GM18907 (cell line): Measurements from ENCODE around the gene RPP40.

Experiments used
- ATAC-seq: cut with Tn5 transposase; IDR thresholded peaks from one replicate; pipeline ENCODE4 v1.9.1; 2021; ENCODE audit warnings: mild to moderate bottlenecking, moderate library complexity; ENCODE audit not compliant: unreplicated experiment

The RPP40 gene

DNA sequence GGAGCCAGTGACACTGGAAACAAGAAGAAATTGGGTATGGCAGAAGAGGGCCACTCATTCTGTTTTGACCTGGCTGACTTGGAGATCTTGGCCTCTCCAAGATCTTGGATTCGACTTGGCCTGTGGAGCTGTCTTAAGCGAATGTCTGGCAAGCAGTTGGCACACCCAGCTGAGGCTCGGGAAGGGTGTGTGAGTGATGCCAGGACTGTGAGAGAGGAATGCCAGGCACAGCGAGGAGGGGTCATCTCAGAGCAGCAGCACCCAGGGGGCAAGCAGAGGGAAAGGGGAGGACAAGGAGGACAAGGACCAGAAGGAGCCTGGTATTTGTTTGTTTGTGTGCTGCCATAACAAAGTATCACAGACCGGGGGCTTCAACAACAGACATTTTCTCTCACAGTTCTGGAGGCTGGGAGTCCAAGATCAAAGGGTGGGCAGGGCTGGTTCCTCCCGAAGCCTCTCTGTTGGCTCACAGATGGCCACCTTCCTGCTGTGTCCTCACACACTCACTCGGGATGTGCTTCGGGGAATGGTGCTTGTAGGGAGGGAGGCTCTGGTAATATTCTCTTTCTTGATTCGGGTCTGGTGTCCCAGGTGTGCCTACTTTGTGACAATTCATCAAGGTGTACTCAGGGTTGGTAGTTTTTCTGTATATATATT is 33.0 kb downstream of the RPP40 start:
- no peak for ATAC-seq

DNA sequence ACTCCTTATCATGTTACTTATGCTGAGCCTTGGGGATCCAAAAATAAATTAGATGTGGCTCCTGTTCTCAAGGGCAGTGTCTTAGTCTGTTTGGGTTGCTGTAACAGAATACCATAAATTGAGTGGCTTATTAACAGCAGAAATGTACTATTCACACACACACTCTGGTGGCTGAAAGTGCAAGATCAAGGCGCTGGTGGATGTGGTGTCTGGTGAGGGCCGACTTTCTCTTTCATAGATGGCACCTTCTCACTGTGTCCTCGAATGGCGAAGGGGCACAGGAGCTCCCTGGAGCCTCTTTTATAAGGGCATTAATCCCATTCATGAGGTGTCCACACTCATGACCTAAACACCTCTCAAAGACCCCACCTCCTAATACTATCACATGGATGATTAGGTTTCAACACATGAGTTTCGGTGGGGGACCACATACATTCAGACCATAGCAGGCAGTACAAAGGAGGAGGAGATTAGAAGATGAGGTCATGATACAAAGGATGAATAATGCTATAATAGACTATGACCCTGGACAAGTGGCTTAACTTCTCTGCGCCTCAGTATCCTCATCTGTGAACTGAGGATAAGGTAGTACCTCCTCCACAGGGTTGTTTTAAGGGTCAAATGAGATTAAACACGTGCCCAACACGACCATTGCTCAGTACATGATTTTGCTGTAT is 34.1 kb downstream of the RPP40 start:
- no peak for ATAC-seq

DNA sequence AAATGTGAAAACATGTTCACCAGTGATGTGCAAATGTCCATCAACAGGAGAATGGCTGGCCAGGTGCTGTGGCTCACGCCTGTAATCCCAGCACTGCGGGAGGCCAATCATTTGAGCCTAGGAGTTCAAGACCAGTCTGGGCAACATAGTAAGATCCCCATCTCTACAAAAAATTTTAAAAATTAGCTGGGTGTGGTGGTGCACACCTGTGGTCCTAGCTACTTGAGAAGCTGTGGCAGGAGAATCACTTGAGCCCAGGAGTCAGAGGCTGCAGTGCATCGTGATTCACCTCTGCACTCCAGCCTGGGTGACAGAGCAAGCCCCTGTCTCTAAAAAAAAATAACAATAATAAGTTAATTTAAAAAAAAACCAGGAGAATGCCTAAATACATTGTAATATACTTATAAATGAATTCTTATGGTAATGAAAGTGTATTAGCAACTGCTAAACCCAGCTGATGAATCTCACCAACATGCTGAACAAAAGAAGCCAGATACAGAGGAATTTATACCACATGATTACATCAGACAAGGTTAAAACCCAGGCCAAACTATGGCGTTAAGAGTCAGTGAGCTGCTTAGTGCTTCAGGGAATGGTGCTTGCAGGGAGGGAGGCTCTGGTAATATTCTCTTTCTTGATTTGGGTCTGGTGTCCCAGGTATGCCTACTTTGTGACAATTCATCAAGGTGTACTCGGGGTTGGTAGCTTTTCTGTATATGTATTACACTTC is 36.4 kb downstream of the RPP40 start:
- no peak for ATAC-seq

DNA sequence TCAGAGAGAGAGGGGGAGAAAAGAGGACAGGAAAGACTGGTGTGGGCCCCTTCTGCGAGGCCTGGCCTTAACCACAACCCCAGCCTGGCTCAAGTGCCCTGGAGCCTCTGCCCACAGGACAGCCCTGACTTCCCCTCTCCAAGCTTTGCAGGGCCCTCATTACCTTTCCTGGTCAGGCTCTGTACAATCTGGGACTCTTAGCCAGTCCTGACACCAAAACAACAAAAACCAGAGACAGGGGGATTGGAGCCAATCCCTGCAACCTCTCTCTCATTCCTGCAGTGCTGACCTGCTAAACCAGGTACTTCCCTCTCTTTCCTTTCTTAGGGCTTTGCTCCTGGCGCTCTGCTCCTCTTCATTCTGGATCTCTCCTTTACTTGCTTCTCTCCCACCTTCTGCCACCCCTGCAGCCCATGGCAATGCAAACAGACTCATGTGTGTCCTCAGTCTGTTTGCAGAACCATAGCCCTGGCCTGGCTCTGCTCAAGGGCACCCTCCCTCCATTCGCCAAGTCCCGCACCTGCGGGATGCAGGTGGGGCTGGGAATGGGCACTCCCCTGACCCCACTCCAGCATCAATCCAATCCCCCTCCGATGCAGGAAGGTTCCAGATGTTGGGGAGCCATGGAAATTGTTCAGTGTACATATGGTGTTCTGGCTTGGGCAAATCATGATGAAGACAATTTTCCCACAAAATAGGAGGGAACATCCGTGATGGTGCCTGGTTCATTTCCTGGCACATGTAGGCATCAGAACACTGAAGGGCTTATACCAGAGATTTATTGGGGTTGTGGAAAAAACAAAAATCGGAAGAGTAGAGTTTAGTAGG is 38.1 kb downstream of the RPP40 start:
- no peak for ATAC-seq

DNA sequence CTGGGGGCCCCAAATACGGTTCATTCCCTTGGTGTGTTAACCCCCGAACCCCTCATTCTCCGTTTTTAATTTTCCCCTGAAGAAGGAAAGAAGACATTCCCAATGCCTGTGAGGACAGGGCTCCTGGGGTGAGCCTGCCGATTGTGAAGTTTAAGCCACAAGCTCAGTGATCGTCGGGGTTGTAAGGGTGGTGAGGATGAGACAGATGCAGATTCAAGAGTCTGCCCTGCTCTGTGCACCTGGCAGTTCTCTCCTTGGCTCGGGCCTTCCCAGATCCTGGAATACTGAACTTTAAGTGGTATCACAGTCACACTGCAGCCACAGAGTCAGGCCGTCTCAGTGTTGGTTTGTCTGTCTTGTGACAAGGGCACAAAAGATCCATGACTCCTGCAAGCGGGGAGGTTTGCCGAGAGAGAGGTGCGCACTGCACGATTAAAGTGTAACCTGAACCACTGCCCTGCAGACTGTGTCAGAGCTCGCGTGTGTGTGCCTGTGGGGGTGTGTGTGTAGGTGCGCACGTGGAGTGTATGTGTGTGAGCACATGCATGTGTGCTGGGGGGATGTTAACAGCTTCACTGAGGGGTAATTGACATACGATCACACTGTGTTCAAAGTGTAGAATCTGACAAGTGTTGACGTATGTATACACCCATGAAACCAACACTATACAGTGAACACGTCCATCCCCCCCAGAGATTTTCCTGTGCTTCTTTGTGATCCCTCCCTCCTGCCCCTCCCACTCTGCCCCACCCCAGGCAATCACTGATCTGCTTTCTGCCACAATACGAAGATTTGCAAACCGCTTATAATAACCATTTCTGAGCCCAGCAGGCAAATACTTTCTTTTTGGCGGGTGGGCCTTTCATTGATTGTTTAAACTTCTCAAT is 38.9 kb downstream of the RPP40 start:
- no peak for ATAC-seq

DNA sequence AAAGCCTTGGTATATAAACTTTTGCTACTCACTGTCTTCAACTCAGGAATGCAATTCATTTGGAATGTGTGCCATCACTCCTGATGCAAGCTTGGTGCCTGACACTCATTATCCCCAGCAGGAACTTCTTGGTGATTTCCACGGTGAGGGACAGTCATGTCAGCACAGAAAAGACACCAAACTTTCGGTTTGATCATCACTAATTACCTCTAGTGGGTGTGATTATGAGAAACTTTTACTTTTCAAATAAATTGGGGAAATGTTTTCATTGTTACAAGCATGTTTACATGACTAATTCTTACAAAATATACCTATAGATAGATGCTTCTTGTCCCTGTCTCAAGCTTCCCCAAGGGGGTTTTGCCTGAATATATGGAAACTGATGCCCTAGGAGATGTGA is 40.9 kb downstream of the RPP40 start:
- no peak for ATAC-seq

DNA sequence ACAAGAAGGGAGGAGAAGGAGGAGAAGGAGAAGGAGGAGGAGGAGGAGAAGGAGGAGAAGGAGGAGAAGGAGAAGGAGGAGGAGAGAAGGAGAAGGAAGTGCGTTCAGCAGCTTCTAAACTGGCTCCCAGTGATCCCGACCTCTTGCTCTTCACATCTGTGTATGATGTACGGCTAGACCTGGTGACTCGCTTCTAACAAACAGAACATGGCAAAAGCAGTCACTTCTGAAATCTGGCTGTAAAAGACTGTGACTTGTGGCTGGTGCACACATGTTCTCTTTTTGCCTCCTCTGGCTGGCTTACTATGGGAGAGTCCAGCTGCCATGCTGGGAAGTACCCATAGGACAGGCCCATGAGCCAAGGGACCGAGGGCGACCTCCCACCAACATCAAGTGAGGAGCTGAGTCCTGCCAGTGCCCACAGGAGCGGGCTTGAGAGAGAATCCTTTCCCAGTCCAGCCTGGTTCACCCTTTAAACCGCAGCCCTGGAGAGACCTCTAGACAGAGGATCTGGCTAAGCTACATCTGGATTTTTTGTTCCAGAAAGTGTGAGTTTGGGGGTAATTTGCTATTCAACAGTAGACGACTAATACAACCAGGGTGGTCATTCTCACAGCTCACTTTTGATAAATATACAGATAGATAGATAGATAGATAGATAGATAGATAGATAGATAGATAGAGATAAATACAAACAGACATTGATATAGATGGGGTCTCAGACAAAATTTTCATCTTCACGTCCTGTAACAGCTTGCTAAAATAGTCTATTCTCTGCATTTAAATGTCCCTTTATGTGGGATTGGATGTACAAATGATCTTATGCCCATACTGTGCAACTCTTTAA is 42.3 kb downstream of the RPP40 start:
- ATAC-seq: no peak

DNA sequence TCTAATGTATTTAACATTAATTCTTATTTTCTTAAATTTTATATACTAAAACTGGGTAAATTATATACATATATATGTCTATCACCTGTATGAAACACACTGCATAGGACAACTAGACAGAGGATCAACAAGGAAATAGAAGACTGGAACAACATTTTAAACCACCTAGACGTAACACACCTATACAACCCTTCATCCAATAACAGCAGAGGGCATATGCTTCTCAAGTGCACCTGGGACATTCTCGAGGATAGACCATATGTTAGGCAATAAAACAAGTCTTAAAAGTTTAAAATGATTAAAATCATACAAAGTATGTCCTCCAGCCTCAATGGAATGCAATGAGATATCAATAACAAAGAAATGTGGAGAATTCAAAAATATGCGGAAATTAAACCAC is 45.2 kb downstream of the RPP40 start:
- ATAC-seq: no peak

DNA sequence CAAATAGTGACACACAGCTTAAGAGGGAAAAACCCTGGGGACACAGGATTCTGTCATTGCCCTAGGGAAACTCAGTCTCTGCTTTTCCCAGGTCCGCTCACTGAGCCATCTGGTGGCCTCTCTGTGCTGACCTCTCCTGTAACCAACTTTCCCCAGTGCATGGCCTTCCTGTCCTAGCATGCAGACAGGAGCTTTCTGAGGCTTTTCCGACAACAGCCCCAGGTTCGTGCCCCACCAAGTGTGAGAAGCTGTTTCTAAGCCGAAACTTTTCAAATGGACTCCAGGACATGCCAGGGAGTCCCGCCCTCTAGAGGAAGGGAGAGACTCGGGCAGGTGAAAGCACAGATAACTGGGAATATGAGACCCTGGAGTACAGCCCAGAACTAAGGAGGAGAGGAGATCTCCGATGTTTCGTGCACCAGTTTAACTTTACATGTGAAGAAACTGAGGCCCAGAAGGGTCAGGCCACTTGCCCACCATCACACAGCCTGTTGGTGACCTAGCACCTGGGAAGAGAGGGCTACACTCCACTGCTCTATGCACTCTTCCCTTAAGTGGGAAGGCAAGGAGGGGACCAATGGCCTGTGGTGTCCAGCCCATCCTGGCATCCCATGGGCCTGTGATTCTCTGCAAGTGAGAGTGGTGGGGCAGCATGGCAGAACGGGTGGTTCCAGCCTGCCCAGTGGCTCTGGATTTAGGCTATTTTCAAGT is 46.2 kb downstream of the RPP40 start:
- no peak for ATAC-seq

DNA sequence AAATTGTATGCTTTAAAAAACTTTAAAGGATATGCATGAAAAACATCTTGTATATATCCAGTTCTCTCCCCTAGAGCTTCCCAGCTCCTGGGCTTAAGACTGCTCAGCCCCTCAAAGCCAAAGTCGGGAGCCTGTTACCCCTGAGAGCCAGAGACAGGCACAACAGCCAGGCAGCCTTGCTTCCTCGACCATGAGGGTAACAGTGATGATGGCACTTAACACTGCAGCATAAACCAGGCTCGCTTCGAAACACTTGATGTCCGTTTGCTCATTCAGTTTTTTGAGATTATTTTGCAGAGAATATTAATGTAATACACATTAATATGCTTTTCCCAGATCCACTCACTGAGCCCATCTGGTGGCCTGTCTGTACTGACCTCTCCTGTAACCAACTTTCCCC is 47.2 kb downstream of the RPP40 start:
- no peak for ATAC-seq

DNA sequence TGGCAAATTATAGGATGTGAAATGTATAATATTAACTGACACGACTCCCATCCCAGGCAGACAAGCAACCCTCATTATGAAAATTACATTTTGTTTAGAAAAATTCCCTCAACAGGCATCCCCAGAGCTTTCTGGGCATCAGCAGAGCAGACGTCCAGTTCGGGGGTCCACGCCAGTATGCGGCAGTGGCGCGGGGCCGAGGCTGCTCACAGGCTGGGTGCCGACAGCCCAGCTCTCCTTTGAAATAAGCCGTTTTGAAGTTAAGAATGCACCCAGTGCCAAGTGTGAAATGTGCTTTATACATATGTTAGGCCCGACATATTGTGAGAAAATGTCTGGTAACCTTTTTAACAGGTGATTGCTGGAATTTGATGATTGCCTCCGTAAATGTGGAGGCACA is 50.4 kb downstream of the RPP40 start:
- ATAC-seq: no peak

DNA sequence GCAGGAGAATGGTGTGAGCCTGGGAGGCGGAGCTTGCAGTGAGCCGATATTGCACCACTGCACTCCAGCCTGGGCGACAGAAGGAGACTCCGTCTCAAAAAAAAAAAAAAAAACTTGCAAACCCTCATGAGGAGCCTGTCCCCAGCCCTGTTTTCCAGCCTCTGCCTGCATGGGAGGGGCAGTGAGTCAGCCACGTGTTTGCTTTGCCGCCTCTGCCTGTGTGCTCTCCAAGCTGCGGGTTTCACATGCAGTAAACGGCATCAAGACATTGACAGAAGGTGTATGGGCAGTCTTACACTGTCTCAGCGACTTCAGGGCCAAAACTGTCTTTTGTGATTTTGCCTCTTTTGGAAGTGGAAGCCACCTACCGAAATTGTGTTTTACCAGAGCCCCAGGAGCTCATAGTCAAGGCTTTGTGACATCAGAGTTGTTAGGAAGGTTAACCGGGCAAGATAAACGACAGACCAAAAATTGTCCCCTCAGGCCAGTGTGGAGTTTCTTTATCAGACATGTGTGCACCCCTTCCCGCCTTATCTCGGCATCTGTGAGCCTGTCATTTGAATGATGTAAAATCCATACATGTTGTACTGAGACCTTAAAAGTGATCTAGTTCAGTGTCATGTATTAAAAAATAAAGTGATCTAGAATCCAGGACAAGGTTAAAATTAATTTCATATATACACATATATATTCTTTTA is 52.9 kb downstream of the RPP40 start:
- ATAC-seq: no peak

DNA sequence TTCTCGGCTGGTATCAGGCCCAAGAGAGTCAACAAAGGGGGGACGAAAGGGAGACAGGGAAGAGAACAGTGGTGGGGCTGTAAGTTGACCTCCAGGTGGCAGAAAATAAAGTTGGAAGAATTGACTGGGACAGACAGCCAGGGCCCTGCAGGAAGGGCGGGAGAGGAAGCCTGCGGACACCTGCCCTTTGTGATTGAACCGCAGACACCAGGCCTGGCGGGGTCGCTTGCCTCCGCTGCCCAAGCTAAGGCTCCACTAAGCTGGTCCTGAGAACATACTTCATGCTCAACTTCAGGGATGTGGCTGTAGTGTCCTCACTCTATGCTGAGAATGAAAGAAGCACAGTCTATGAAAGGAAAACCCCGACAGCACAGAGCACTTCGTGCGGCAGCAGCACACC is 53.8 kb downstream of the RPP40 start:
- no peak for ATAC-seq

DNA sequence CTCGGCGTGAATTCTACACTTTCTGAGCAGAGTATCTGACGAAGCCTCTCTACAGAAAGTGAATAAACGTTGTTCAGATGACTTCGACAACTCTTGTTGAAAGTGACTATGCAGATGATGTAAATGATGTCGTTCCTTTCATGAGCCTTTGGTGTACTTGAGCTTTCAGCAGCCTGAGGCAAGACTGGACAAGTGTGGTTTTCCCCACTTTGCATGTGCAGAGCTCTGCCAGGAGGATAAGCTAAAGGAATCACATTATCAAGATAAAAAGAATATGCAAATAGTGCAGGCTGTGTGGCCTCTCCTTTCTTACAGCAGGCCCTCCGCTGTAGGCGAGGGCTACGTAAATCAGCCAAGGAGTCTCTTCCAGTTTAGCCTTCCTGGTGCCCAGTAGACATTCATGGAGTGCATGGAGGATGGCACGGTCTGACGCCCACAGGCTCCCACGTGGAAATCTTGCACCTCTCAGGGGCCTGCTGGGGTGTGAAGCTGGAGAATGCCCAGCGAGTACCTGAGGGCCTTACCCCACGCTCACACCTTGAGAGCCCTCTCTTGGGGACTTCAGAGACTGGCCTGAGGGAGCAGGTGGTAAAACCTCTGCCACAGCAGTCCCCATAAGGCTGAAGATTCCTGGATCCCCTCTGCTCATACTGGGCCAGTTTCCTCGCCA is 54.9 kb downstream of the RPP40 start:
- ATAC-seq: no peak

DNA sequence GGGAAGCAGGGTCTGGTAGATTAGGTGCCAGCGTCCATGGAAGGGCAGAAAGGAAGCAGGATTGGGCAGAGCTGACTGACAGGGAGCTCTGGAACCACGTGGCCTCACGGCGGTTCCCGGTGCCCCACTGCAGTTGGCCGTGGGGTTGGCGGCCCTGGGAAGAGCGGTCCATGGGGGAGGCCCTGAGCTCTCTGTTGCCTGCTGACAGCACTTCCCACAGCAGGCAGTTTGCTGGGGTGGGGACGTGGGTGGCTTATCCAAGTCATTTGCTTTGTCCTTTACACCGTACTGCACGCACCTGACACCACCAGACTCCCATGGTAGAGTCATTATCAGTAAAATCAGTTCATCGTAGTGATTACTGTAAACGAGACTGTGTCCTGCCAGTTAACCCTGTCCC is 56.1 kb downstream of the RPP40 start:
- no peak for ATAC-seq

DNA sequence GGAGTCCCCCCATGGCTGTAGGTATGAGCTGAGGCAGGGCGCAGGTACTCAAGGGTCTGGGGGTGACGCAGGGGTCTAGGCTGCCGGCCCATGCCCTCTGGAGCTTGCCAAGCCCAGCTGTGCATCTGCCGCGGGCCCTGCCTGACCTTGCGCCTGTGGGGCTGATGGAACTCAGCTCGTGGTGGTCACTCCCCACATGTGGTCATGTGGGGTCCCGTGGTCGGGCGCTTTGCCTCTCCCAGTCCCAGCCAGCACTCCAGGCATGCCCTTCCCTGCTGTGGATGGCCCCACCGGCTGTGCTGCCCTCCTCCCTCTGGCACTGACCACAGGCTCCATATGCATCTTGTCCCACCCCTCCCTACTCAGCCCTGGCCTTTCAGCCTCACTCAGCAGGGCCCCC is 57.3 kb downstream of the RPP40 start:
- ATAC-seq: no peak
